ENCODE data around the gene SEMA6C.

The SEMA6C gene

GRCh38 chr1:151158751-151159251 lies 12.4 kb upstream of the SEMA6C start:
- DNase-seq (ENCODE audit: low read depth in 2 of 3, low spot score in 2 of 3), result no peak

- peak in 2 of 3 experiments; percentile 26 to 34 for DNase-seq (ENCODE audit: low read depth in 2 of 3, low spot score in 2 of 3)
Measured at GRCh38 chr1:151158326-151158725, 11.9 kb upstream of the SEMA6C start.

- peak in 2 of 3 experiments; percentile 26 to 41 for DNase-seq (ENCODE audit: low read depth in 2 of 3, low spot score in 2 of 3)
Measured at GRCh38 chr1:151157067-151157531, 10.7 kb upstream of the SEMA6C start.

GRCh38 chr1:151156515-151156819 lies 10.0 kb upstream of the SEMA6C start, which contains the start of gene TNFAIP8L2:
TNFAIP8L2 (plus strand) TSS chr1:151156649; CDS start chr1:151158698, 2,049 bp downstream.
- peak in 1 of 3 experiments; percentile 53 for DNase-seq (ENCODE audit: low read depth in 2 of 3, low spot score in 2 of 3)

GRCh38 chr1:151147665-151148064 lies 1.2 kb upstream of the SEMA6C start:
- DNase-seq (ENCODE audit: low read depth in 2 of 3, low spot score in 2 of 3), result no peak

GRCh38 chr1:151147132-151147503 lies 687 bp upstream of the SEMA6C start:
- DNase-seq (ENCODE audit: low read depth in 2 of 3, low spot score in 2 of 3), result no peak

- DNase-seq (ENCODE audit: low read depth in 2 of 3, low spot score in 2 of 3), result no peak
Measured at GRCh38 chr1:151146072-151146411, 389 bp downstream of the SEMA6C start.

GRCh38 chr1:151145304-151146071 lies 943 bp downstream of the SEMA6C start:
- DNase-seq (ENCODE audit: low read depth in 2 of 3, low spot score in 2 of 3), result no peak

GRCh38 chr1:151144474-151145303 lies 1.7 kb downstream of the SEMA6C start:
- no peak for DNase-seq (ENCODE audit: low read depth in 2 of 3, low spot score in 2 of 3)

GRCh38 chr1:151143986-151144385 lies 2.4 kb downstream of the SEMA6C start:
- DNase-seq (ENCODE audit: low read depth in 2 of 3, low spot score in 2 of 3), result no peak

- DNase-seq (ENCODE audit: low read depth in 2 of 3, low spot score in 2 of 3), result no peak
Measured at GRCh38 chr1:151143057-151143435, 3.4 kb downstream of the SEMA6C start.

GRCh38 chr1:151142411-151143056 lies 3.9 kb downstream of the SEMA6C start:
- DNase-seq (ENCODE audit: low read depth in 2 of 3, low spot score in 2 of 3), result no peak

- DNase-seq (ENCODE audit: low read depth in 2 of 3, low spot score in 2 of 3), result no peak
Measured at GRCh38 chr1:151137789-151138188, 8.6 kb downstream of the SEMA6C start.

GRCh38 chr1:151135433-151136385 lies 10.7 kb downstream of the SEMA6C start:
- no peak for DNase-seq (ENCODE audit: low read depth in 2 of 3, low spot score in 2 of 3)

GRCh38 chr1:151134991-151135390 lies 11.4 kb downstream of the SEMA6C start:
- no peak for DNase-seq (ENCODE audit: low read depth in 2 of 3, low spot score in 2 of 3)

- DNase-seq (ENCODE audit: low read depth in 2 of 3, low spot score in 2 of 3), result no peak
Measured at GRCh38 chr1:151134396-151134795, 12.0 kb downstream of the SEMA6C start.

GRCh38 chr1:151133018-151133806 lies 13.2 kb downstream of the SEMA6C start:
- no peak for DNase-seq (ENCODE audit: low read depth in 2 of 3, low spot score in 2 of 3)

GRCh38 chr1:151132335-151133017 lies 14.0 kb downstream of the SEMA6C start:
- DNase-seq (ENCODE audit: low read depth in 2 of 3, low spot score in 2 of 3), result no peak

GRCh38 chr1:151131701-151132334 lies 14.6 kb downstream of the SEMA6C start:
- DNase-seq (ENCODE audit: low read depth in 2 of 3, low spot score in 2 of 3), result no peak
